MM.1S (cell line): ENCODE data around the gene ZMIZ1.

Source experiments
- EZH2 ChIP-seq: fragments of 300-600 bp; sonication (generic); optimal IDR thresholded peaks from 2 replicates; pipeline ENCODE3; 2017; ENCODE audit warnings: low read depth, mild to moderate bottlenecking, antibody characterized with exemption, low read length, mixed read lengths
- TF ChIP-seq, protein P1 (sequence below): fragments of 300-600 bp; sonication (generic); IDR thresholded peaks from 2 replicates; pipeline ENCODE4 v1.5.1; 2016; ENCODE audit warnings: antibody characterized with exemption, low read length, mixed read lengths

DNA sequence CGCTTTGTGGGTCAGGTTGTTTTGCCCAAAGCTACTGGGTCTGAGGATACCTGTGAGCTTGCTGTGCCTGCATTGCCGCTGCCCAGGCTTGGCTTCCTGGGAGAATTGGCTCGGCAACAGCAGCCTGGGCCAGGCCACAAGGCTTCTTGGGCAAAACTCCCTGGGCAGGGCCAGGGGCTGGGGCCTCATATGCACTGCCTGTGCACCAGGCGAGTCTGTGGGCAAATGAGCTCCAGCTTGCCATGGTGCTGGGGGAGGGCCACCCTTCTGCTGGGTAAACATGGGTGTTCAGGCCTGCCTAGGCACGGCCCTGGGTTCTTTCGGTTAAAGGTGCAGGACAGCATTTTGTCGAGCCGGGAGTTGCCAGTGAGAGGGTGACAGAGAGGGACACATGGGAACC lies 19.4 kb downstream of the ZMIZ1 start:
- TF ChIP-seq, protein P1, sequence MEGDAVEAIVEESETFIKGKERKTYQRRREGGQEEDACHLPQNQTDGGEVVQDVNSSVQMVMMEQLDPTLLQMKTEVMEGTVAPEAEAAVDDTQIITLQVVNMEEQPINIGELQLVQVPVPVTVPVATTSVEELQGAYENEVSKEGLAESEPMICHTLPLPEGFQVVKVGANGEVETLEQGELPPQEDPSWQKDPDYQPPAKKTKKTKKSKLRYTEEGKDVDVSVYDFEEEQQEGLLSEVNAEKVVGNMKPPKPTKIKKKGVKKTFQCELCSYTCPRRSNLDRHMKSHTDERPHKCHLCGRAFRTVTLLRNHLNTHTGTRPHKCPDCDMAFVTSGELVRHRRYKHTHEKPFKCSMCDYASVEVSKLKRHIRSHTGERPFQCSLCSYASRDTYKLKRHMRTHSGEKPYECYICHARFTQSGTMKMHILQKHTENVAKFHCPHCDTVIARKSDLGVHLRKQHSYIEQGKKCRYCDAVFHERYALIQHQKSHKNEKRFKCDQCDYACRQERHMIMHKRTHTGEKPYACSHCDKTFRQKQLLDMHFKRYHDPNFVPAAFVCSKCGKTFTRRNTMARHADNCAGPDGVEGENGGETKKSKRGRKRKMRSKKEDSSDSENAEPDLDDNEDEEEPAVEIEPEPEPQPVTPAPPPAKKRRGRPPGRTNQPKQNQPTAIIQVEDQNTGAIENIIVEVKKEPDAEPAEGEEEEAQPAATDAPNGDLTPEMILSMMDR, result no peak
- TF ChIP-seq EZH2, result no peak
